ENCODE data around the gene ADAM23.

The ADAM23 gene

GRCh38 chr2:206443735-206444527, 599 bp downstream of the ADAM23 start:
- DNase-seq (ENCODE audit: low read depth): no peak

GRCh38 chr2:206445948-206446347, 2.6 kb downstream of the ADAM23 start:
- DNase-seq (ENCODE audit: low read depth): no peak

- DNase-seq (ENCODE audit: low read depth): no peak
These were observed 8.9 kb downstream of the ADAM23 start for GRCh38 chr2:206452242-206452641.

GRCh38 chr2:206452750-206453149, 9.4 kb downstream of the ADAM23 start:
- no peak for DNase-seq (ENCODE audit: low read depth)

GRCh38 chr2:206456078-206456754, 12.9 kb downstream of the ADAM23 start:
- no peak for DNase-seq (ENCODE audit: low read depth)

- no peak for DNase-seq (ENCODE audit: low read depth)
These were observed 13.9 kb downstream of the ADAM23 start for GRCh38 chr2:206457188-206457634.

GRCh38 chr2:206462240-206462854, 19.0 kb downstream of the ADAM23 start:
- no peak for DNase-seq (ENCODE audit: low read depth)

- no peak for DNase-seq (ENCODE audit: low read depth)
These were observed 20.4 kb downstream of the ADAM23 start for GRCh38 chr2:206463685-206464084.

- DNase-seq (ENCODE audit: low read depth): no peak
These were observed 21.3 kb downstream of the ADAM23 start for GRCh38 chr2:206464597-206464996.

- no peak for DNase-seq (ENCODE audit: low read depth)
These were observed 28.3 kb downstream of the ADAM23 start for GRCh38 chr2:206471524-206472062.

- no peak for DNase-seq (ENCODE audit: low read depth)
These were observed 28.8 kb downstream of the ADAM23 start for GRCh38 chr2:206472094-206472493.

- no peak for DNase-seq (ENCODE audit: low read depth)
These were observed 30.8 kb downstream of the ADAM23 start for GRCh38 chr2:206474099-206474498.

- no peak for DNase-seq (ENCODE audit: low read depth)
These were observed 34.0 kb downstream of the ADAM23 start for GRCh38 chr2:206477296-206477695.

GRCh38 chr2:206478340-206478739, 35.0 kb downstream of the ADAM23 start:
- DNase-seq (ENCODE audit: low read depth): no peak

GRCh38 chr2:206480161-206480560, 36.8 kb downstream of the ADAM23 start:
- no peak for DNase-seq (ENCODE audit: low read depth)

- DNase-seq (ENCODE audit: low read depth): no peak
These were observed 37.3 kb downstream of the ADAM23 start for GRCh38 chr2:206480620-206481019.

- no peak for DNase-seq (ENCODE audit: low read depth)
These were observed 37.7 kb downstream of the ADAM23 start for GRCh38 chr2:206481056-206481455.

GRCh38 chr2:206482123-206482522, 38.8 kb downstream of the ADAM23 start:
- no peak for DNase-seq (ENCODE audit: low read depth)

- DNase-seq (ENCODE audit: low read depth): no peak
These were observed 39.3 kb downstream of the ADAM23 start for GRCh38 chr2:206482633-206483032.

- no peak for DNase-seq (ENCODE audit: low read depth)
These were observed 44.7 kb downstream of the ADAM23 start for GRCh38 chr2:206488053-206488452.

GRCh38 chr2:206488623-206489022, 45.3 kb downstream of the ADAM23 start:
- DNase-seq (ENCODE audit: low read depth): no peak

- no peak for DNase-seq (ENCODE audit: low read depth)
These were observed 50.7 kb downstream of the ADAM23 start for GRCh38 chr2:206494061-206494460.

GRCh38 chr2:206502729-206503128, 59.4 kb downstream of the ADAM23 start:
- no peak for DNase-seq (ENCODE audit: low read depth)
